Stimulated activated CD8-positive, alpha-beta memory T cell treated with anti-CD3 and anti-CD28 coated beads, Interleukin-15, amount 100 ng/mL, for 1 hour (primary cell): ENCODE measurements around the gene PCDHGB7.
"Not testable (repeated sequence)": the region's sequence is repeated elsewhere in the genome, so short reads cannot be mapped to it uniquely, and the experiment has no call there.

Experiments
- DNase-seq: peaks from one replicate; pipeline ENCODE4 v3.0.0-alpha.2; 2020; ENCODE audit warnings: low read depth

PCDHGB7 gene

GRCh38 chr5:141397756-141398551 is 19.5 kb upstream of the PCDHGB7 start, which contains the start of gene PCDHGB5:
Gene PCDHGB5 (plus strand): TSS chr5:141397947. CDS start chr5:141398128, 181 bp downstream.
- DNase-seq: not testable (repeated sequence)

GRCh38 chr5:141398608-141399007 is 18.9 kb upstream of the PCDHGB7 start:
- no peak for DNase-seq

GRCh38 chr5:141399555-141400258 is 17.8 kb upstream of the PCDHGB7 start:
- DNase-seq: no peak

- no peak for DNase-seq
These were observed 14.8 kb upstream of the PCDHGB7 start, which contains the start of gene PCDHGA9 for GRCh38 chr5:141402553-141403243. Gene PCDHGA9 (plus strand): TSS chr5:141402778. CDS start chr5:141402953, 175 bp downstream.

- DNase-seq: no peak
These were observed 14.1 kb upstream of the PCDHGB7 start for GRCh38 chr5:141403387-141403786.

- not testable (repeated sequence) for DNase-seq
These were observed 9.5 kb upstream of the PCDHGB7 start, which contains the start of gene PCDHGB6 for GRCh38 chr5:141407790-141408505. Gene PCDHGB6 (plus strand): TSS chr5:141408021. CDS start chr5:141408203, 182 bp downstream.

GRCh38 chr5:141409598-141410306 is 7.7 kb upstream of the PCDHGB7 start:
- DNase-seq: no peak

- no peak for DNase-seq
These were observed 5.9 kb upstream of the PCDHGB7 start for GRCh38 chr5:141411575-141411974.

- DNase-seq: peak; percentile 29
These were observed 4.5 kb upstream of the PCDHGB7 start, which contains the start of gene PCDHGA10 for GRCh38 chr5:141412854-141413539. Gene PCDHGA10 (plus strand): TSS chr5:141412987. CDS start chr5:141413176, 189 bp downstream.

- DNase-seq: no peak
These were observed 3.9 kb upstream of the PCDHGB7 start for GRCh38 chr5:141413540-141414069.

GRCh38 chr5:141414548-141415274 is 2.8 kb upstream of the PCDHGB7 start:
- not testable (repeated sequence) for DNase-seq

- not testable (repeated sequence) for DNase-seq
These were observed 2.2 kb upstream of the PCDHGB7 start for GRCh38 chr5:141415275-141415618.

GRCh38 chr5:141419074-141419880 is 1.8 kb downstream of the PCDHGB7 start:
- no peak for DNase-seq

GRCh38 chr5:141420855-141421488 is 3.5 kb downstream of the PCDHGB7 start, which contains the start of gene PCDHGA11:
Gene PCDHGA11 (plus strand): TSS chr5:141421051. CDS start chr5:141421228, 177 bp downstream.
- no peak for DNase-seq

GRCh38 chr5:141421489-141421855 is 4.0 kb downstream of the PCDHGB7 start:
- no peak for DNase-seq

GRCh38 chr5:141422742-141423291 is 5.3 kb downstream of the PCDHGB7 start:
- no peak for DNase-seq

GRCh38 chr5:141427783-141428426 is 10.4 kb downstream of the PCDHGB7 start:
- no peak for DNase-seq
